K562 (cell line): ENCODE results near the gene MCL1. TPM values are rescaled to one million over a fixed set of nuclear protein-coding genes. Genes with fewer than 3 reads are reported as not detected.

Experiments used
- ATAC-seq: fragments of 200-7000 bp; cut with Tn5 transposase; 3 replicates; pipeline ENCODE4 v1.9.1; 2020; ENCODE audit warnings: moderate library complexity
- BruUV-seq: library from RNA; stranded (reverse); fragments of 400-500 nt; replicated peaks from 2 replicates; lab custom pipeline; 2021; lab: Mats Ljungman, UMichigan
- CTCF ChIA-PET: fragments of 300-600 bp; formaldehyde crosslinking; extraction: SDS; loops from one replicate; lab custom pipeline; 2021; ENCODE audit warnings: low intra/inter-chr PET ratio; lab: Yijun Ruan, JAX
- POLR2A ChIA-PET: fragments of 300-600, 350-650 bp; sonication (Branson Sonifier 250); formaldehyde crosslinking; extraction: SDS; loops from one replicate; lab custom pipeline; 2021; ENCODE audit warnings: antibody characterized with exemption, inconsistent platforms; lab: Yijun Ruan, JAX
- DNase-seq, 4 experiments: peaks; one replicate each; pipeline versions ENCODE4 v3.0.0 to v3.0.0-alpha.2; 2011 to 2018; ENCODE audit warnings: low spot score in 3 of 4, mixed read lengths in 3 of 4; ENCODE audit errors: extremely low read depth in 1 of 4
- FAIRE-seq: peaks from 2 replicates; lab custom pipeline; 2011; peaks lifted over from hg19 to GRCh38; lab: Jason Lieb, UNC
- H2AFZ ChIP-seq: 2 replicates; pipeline ENCODE4 v1.6.0; 2011; ENCODE audit warnings: low read depth, low read length, control low read depth, inconsistent platforms
- H3K27ac ChIP-seq: fragments of 200-600 bp; 3 replicates; pipeline ENCODE4 v1.8.0; 2011; ENCODE audit warnings: low read depth, mild to moderate bottlenecking, control low read depth, inconsistent platforms, low read length, moderate library complexity, mixed read lengths; ENCODE audit errors: extremely low read depth
- H3K27me3 ChIP-seq, 2 experiments: fragments of 300-600 bp in 1 of 2; 2 replicates in 1 of 2; 3 replicates in 1 of 2; pipeline versions ENCODE4 v1.6.0 to v1.8.0; 2011; ENCODE audit warnings: inconsistent platforms in 2 of 2, low read length in 2 of 2, mild to moderate bottlenecking in 1 of 2, mixed read lengths in 1 of 2, moderate library complexity in 1 of 2; ENCODE audit not compliant: control insufficient read depth in 2 of 2, insufficient read depth in 2 of 2
- H3K36me3 ChIP-seq: fragments of 300-600 bp; 3 replicates; pipeline ENCODE4 v1.8.0; 2011; ENCODE audit warnings: mild to moderate bottlenecking, low read length, inconsistent platforms; ENCODE audit not compliant: control insufficient read depth, insufficient read depth
- H3K4me1 ChIP-seq, 2 experiments: fragments of 200-600 bp in 1 of 2; replicated peaks in 1 of 2; 2 replicates in 1 of 2; 3 replicates in 1 of 2; pipeline versions ENCODE4 v1.5.1 to v1.8.0; 2011; ENCODE audit warnings: inconsistent platforms in 2 of 2, low read length in 2 of 2, mild to moderate bottlenecking in 1 of 2, mixed read lengths in 1 of 2, moderate library complexity in 1 of 2; ENCODE audit not compliant: control insufficient read depth in 2 of 2, insufficient read depth in 2 of 2
- H3K4me2 ChIP-seq: 2 replicates; pipeline ENCODE4 v1.6.1; 2011; ENCODE audit warnings: low read length, control low read depth, inconsistent platforms, mixed read lengths; ENCODE audit not compliant: insufficient read depth
- H3K4me3 ChIP-seq: fragments of 200-600 bp; sonication (generic), shearing (Covaris generic); 2 replicates; pipeline ENCODE4 v1.5.1; 2016; ENCODE audit warnings: control low read depth, inconsistent platforms
- H3K79me2 ChIP-seq: fragments of 200-600 bp; 3 replicates; pipeline ENCODE4 v1.8.0; 2011; ENCODE audit warnings: low read length, inconsistent platforms; ENCODE audit not compliant: control insufficient read depth, insufficient read depth
- H3K9ac ChIP-seq, 2 experiments: 2 replicates each; pipeline versions ENCODE4 v1.6.0 to v1.6.1; 2011; ENCODE audit warnings: low read depth in 2 of 2, low read length in 2 of 2, control low read depth in 1 of 2, inconsistent platforms in 1 of 2, mild to moderate bottlenecking in 1 of 2, mixed read lengths in 1 of 2; ENCODE audit not compliant: insufficient read depth in 1 of 2
- H3K9me1 ChIP-seq: one replicate; pipeline ENCODE4 v1.6.0; 2011; ENCODE audit warnings: inconsistent platforms, mild to moderate bottlenecking, low read length, moderate library complexity; ENCODE audit not compliant: control insufficient read depth, insufficient read depth
- H3K9me3 ChIP-seq: replicated peaks from 2 replicates; pipeline ENCODE4 v1.5.1; 2011; ENCODE audit warnings: low read depth, low read length, inconsistent platforms; ENCODE audit not compliant: control insufficient read depth, insufficient read depth
- H4K20me1 ChIP-seq: replicated peaks from 2 replicates; pipeline ENCODE4 v1.6.1; 2011; ENCODE audit warnings: low read length, inconsistent platforms, mixed read lengths; ENCODE audit not compliant: control insufficient read depth, insufficient read depth
- FOXA1 ChIP-seq: fragments of 450-650 bp; IDR thresholded peaks from 2 replicates; pipeline ENCODE4 v1.6.1; 2016; ENCODE audit warnings: mild to moderate bottlenecking, borderline replicate concordance
- KDM5B ChIP-seq: fragments of 200-600 bp; sonication (generic); IDR thresholded peaks from 2 replicates; pipeline ENCODE4 v1.6.1; 2012; ENCODE audit warnings: low read depth, mild to moderate bottlenecking, moderate library complexity, low read length, control low read depth, inconsistent platforms; ENCODE audit not compliant: insufficient replicate concordance
- POLR2A ChIP-seq: fragments of 450-650 bp; conservative IDR thresholded peaks from 2 replicates; pipeline ENCODE4 v1.6.1; 2016
- POLR2AphosphoS5 ChIP-seq: IDR thresholded peaks from 2 replicates; pipeline ENCODE4 v1.6.1; 2011; ENCODE audit warnings: mild to moderate bottlenecking, low read depth, low read length, moderate library complexity; ENCODE audit not compliant: control insufficient read depth, insufficient read depth
- TAL1 ChIP-seq: fragments of 450-650 bp; IDR thresholded peaks from 2 replicates; pipeline ENCODE4 v1.6.1; 2016; ENCODE audit warnings: mild to moderate bottlenecking
- TBP ChIP-seq: optimal IDR thresholded peaks from 2 replicates; pipeline ENCODE3; 2011; ENCODE audit warnings: low read depth, low read length, improper control_type of control experiment
- ZNF444 ChIP-seq: fragments of 250-450 bp; sonication (Bioruptor Pico); IDR thresholded peaks from 2 replicates; pipeline ENCODE4 v1.4.0; 2020; ENCODE audit warnings: mild to moderate bottlenecking, moderate library complexity
- WGBS: fragments of 100-300 bp; shearing (Covaris generic); methylation state at CpG from one replicate; pipeline ENCODE4 v1.1.6; 2016; ENCODE audit warnings: low coverage, mixed read lengths; ENCODE audit not compliant: insufficient coverage; ENCODE audit errors: missing lambda C conversion rate; 5-methylcytosine and 5-hydroxymethylcytosine counted together
- in situ Hi-C: fragments of 300-500 bp; cut with MboI; formaldehyde crosslinking; loops from 4 replicates; pipeline ENCODE4 v1.15.0; 2018; ENCODE audit warnings: inconsistent platforms, mixed read lengths
- intact Hi-C: fragments of 100-400 bp; cut with micrococcal nuclease; formaldehyde crosslinking; loops from 2 replicates; pipeline ENCODE4 v1.14.2; 2022
- polyA plus RNA-seq, 8 experiments: library from polyadenylated mRNA; depleted of rRNA in 4 of 8; stranded (reverse) in 5 of 8; unstranded in 3 of 8; fragments of >200 nt; fragmentation: Nextera tagmentation in 2 of 8; fragmentation: Illumina TruSeq in 1 of 8; extraction: Ambion mirVana in 2 of 8; extraction: Trizol in 1 of 8; gene quantifications; 2 replicates each; pipeline versions ENCODE4 v1.2.1 to v1.2.3, GENCODE V29; 2011 to 2014; ENCODE audit warnings: inconsistent platforms in 1 of 8, missing spikeins in 1 of 8
- total RNA-seq, 7 experiments: library from RNA; depleted of rRNA in 6 of 7; stranded (reverse); fragments of >200 nt in 6 of 7; fragmentation: Illumina TruSeq in 2 of 7; extraction: Trizol in 2 of 7; gene quantifications; 2 replicates each; pipeline versions ENCODE4 v1.2.1 to v1.2.3, GENCODE V29; 2011 to 2021; ENCODE audit warnings: low replicate concordance in 1 of 7
- TF ChIP-seq, protein P1 (sequence below): fragments of 200-600 bp; sonication (generic); IDR thresholded peaks from one replicate; pipeline ENCODE4 v1.6.1; 2012; ENCODE audit warnings: mild to moderate bottlenecking, low read depth, low read length, inconsistent platforms

Gene MCL1
- total and polyA plus RNA-seq, 9 of the 15 experiments (the other 6 are each of a cell fraction or from before 2014, with no cell fraction given) = 27.1 to 224 (median 138) TPM

DNA sequence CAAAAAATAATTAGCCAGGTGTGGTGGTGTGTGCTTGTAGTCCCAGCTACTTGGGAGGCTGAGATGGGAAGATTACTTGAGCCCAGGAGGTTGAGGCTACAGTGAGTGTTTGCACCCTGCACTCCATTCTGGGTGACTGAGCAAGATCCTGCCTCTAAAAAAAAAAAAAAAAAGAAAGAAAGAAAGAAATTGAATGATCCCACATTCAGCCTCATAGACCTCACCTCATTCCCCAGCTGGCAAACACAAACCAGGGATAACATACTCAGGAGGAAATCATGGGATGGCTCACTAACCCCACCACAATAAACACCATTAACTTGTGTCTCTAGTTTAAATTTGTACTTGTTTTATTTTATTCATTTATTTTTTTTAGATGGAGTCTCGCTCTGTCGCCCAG, 41.5 kb upstream of the MCL1 start:
- Histone ChIP-seq H3K4me2 (no peak overlapping the region), H3K36me3 (peaks cover 83% of the 10 kb centered on the region), H3K79me2 (peaks cover 27% of the 10 kb centered on the region), H3K9me3 (no peaks in the 10 kb centered on the region), H3K4me3 (no peak overlapping the region), H3K9ac (no peak overlapping the region), H2AFZ (no peak overlapping the region), H3K4me1 (peaks cover 27 to 45% of the 10 kb centered on the region in 2 experiments), H3K27me3 (no peaks in the 10 kb centered on the region), H4K20me1 (no peaks in the 10 kb centered on the region), H3K9me1 (no peaks in the 10 kb centered on the region), H3K27ac (no peak overlapping the region; the same call in 2 of the 3 replicates)
- ChIA-PET CTCF (interaction anchor here (1.1 to 1.5 kb wide), 3 partner anchors 58 to 193 kb away, joined by 3 to 6 read pairs (median 3); no protein-coding TSS in a partner anchor), POLR2A (interaction anchor here (1.0 to 3.2 kb wide), 5 partner anchors 9 to 113 kb away, joined by 3 to 32 read pairs (median 16); partner anchors contain the start of genes ENSA and MCL1)
- in situ Hi-C loops = no loop called here
- no TSS peak for BruUV-seq
- ATAC-seq (no peak), FAIRE-seq (no peak), DNase-seq (no peak)
- intact Hi-C loops = loop anchor here (1.0 to 10.0 kb wide), 3 partner anchors 60 to 304 kb away; partner anchors contain the start of genes SETDB1 and TARS2
- 100% methylated on average over 2 of the region's 2 CpGs for WGBS
- TF ChIP-seq POLR2A (peak; percentile 55), ZNF444 (no peak), POLR2AphosphoS5 (0 out of 2 replicates have a peak, but pooled peaks have one; percentile 15), TBP (no peak), TAL1 (no peak), FOXA1 (no peak), KDM5B (no peak)
- TF ChIP-seq, protein P1, sequence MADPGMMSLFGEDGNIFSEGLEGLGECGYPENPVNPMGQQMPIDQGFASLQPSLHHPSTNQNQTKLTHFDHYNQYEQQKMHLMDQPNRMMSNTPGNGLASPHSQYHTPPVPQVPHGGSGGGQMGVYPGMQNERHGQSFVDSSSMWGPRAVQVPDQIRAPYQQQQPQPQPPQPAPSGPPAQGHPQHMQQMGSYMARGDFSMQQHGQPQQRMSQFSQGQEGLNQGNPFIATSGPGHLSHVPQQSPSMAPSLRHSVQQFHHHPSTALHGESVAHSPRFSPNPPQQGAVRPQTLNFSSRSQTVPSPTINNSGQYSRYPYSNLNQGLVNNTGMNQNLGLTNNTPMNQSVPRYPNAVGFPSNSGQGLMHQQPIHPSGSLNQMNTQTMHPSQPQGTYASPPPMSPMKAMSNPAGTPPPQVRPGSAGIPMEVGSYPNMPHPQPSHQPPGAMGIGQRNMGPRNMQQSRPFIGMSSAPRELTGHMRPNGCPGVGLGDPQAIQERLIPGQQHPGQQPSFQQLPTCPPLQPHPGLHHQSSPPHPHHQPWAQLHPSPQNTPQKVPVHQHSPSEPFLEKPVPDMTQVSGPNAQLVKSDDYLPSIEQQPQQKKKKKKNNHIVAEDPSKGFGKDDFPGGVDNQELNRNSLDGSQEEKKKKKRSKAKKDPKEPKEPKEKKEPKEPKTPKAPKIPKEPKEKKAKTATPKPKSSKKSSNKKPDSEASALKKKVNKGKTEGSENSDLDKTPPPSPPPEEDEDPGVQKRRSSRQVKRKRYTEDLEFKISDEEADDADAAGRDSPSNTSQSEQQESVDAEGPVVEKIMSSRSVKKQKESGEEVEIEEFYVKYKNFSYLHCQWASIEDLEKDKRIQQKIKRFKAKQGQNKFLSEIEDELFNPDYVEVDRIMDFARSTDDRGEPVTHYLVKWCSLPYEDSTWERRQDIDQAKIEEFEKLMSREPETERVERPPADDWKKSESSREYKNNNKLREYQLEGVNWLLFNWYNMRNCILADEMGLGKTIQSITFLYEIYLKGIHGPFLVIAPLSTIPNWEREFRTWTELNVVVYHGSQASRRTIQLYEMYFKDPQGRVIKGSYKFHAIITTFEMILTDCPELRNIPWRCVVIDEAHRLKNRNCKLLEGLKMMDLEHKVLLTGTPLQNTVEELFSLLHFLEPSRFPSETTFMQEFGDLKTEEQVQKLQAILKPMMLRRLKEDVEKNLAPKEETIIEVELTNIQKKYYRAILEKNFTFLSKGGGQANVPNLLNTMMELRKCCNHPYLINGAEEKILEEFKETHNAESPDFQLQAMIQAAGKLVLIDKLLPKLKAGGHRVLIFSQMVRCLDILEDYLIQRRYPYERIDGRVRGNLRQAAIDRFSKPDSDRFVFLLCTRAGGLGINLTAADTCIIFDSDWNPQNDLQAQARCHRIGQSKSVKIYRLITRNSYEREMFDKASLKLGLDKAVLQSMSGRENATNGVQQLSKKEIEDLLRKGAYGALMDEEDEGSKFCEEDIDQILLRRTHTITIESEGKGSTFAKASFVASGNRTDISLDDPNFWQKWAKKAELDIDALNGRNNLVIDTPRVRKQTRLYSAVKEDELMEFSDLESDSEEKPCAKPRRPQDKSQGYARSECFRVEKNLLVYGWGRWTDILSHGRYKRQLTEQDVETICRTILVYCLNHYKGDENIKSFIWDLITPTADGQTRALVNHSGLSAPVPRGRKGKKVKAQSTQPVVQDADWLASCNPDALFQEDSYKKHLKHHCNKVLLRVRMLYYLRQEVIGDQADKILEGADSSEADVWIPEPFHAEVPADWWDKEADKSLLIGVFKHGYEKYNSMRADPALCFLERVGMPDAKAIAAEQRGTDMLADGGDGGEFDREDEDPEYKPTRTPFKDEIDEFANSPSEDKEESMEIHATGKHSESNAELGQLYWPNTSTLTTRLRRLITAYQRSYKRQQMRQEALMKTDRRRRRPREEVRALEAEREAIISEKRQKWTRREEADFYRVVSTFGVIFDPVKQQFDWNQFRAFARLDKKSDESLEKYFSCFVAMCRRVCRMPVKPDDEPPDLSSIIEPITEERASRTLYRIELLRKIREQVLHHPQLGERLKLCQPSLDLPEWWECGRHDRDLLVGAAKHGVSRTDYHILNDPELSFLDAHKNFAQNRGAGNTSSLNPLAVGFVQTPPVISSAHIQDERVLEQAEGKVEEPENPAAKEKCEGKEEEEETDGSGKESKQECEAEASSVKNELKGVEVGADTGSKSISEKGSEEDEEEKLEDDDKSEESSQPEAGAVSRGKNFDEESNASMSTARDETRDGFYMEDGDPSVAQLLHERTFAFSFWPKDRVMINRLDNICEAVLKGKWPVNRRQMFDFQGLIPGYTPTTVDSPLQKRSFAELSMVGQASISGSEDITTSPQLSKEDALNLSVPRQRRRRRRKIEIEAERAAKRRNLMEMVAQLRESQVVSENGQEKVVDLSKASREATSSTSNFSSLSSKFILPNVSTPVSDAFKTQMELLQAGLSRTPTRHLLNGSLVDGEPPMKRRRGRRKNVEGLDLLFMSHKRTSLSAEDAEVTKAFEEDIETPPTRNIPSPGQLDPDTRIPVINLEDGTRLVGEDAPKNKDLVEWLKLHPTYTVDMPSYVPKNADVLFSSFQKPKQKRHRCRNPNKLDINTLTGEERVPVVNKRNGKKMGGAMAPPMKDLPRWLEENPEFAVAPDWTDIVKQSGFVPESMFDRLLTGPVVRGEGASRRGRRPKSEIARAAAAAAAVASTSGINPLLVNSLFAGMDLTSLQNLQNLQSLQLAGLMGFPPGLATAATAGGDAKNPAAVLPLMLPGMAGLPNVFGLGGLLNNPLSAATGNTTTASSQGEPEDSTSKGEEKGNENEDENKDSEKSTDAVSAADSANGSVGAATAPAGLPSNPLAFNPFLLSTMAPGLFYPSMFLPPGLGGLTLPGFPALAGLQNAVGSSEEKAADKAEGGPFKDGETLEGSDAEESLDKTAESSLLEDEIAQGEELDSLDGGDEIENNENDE = no peak
